GM18868 (cell line): Measurements from ENCODE around the gene CYFIP2.

Experiments used
- ATAC-seq: cut with Tn5 transposase; IDR thresholded peaks from one replicate; pipeline ENCODE4 v1.9.1; 2021; ENCODE audit warnings: mild to moderate bottlenecking, moderate library complexity; ENCODE audit not compliant: unreplicated experiment

The CYFIP2 gene

DNA sequence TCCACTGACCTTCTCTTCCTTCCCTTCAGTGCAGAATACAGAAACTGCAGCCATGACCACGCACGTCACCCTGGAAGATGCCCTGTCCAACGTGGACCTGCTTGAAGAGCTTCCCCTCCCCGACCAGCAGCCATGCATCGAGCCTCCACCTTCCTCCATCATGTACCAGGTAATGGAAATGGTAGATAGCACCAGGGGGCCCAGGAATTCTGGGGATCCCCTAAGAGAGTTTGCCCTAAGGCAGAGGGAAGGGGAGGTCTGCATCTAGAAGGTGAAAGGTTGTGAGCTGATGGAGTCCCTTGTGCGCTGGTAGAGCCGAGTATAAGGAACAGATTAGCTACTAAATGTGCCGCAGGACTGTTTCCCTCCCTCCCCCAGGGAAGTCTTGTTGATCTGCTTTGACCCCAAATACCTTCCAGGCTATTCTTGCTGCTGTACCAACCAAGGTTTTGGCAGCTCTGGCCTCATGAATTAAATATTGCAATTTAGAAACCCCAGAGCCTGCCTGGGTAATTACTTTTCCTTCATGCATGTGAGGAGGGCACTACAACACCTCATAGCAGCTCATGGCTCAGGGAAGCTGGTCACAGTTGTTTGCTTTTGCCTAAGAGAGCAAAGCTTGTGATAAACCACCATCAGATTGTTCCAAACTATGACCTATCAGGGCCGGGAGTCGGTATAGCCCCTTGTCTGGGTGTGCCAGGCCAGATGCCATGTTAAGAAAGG lies 19.6 kb downstream of the CYFIP2 start:
- ATAC-seq = no peak

DNA sequence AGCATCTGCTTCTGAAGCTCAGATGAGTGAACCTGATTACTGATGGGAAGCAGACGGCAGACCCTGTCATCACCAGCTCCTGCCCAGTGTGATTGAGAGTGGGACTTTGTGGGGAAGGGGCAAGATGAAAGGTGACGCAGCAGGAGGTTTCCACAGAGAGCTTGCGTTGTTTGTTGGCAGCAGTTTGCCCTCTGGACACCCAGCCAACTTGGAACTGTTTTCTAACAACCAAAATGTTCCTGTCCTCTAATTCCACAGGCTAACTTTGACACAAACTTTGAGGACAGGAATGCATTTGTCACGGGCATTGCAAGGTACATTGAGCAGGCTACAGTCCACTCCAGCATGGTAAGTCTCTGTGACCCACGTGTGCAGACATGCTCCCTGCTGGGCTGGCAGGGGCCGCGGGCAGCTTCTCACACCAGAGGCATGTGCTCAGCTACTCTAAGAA lies 20.9 kb downstream of the CYFIP2 start:
- ATAC-seq = no peak

DNA sequence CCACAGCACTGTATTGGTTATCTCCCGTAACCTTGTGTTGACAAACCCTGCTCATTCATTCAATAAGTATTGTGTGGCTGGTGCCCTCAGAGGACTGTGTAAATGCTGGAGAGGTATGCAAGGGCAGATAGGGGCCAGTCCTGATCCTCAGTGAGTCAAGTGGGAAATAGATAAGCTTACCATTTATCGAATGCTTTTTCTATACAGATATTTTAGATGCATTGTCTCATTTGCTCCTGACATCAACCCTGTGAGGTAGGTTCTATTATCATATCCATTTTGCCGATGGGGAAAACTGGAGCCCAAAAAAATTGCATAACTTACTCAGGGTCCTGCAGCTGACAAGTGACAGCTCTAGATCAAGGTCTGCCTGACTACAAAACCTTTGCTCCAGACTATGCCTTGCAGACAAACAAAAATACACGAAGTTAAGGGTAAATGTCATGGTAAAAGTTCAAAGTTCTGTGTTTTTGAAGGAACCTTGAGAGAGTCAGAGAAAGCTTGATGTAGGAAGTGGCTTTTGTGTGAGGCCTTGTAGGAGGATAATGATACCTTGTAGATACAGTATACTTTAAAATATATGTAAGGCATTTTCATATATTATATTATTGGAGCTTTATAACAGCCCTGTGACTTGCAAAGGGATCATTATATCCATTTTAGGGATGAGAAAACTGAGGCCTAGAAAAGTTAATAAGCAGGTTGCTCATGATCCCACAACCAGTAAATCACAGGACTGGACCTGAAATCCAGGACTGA lies 22.7 kb downstream of the CYFIP2 start:
- ATAC-seq = no peak

DNA sequence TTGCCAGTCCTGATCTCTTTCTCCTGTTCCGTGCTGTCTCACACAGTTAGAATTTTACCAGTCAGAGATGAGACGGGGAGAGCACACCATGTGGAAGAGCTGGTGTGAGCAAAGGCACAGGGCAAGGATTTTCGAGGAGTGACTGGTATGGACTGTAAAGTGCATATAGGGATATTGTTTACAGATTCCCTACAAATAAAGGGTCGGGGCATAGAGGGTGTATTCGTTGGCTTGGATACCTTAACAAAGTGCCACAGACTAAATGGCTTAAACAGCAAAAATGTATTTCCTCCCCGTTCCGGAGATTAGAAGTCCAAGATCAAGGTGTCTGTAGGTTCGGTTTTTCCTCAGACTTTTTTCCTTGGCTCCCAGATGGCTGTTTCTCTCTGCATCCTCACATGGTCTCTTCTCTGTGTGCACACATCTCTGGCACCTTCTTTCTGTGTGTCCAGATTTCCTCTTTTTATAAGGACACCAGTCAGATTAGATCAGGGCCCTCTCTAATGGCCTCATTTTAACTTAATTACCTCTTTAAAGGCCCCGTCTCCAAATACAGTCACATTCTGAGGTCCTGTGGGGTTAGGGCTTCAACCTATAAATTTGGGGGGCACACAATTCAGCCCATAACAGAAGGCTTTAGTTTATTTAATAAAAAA lies 23.4 kb downstream of the CYFIP2 start:
- no peak for ATAC-seq

DNA sequence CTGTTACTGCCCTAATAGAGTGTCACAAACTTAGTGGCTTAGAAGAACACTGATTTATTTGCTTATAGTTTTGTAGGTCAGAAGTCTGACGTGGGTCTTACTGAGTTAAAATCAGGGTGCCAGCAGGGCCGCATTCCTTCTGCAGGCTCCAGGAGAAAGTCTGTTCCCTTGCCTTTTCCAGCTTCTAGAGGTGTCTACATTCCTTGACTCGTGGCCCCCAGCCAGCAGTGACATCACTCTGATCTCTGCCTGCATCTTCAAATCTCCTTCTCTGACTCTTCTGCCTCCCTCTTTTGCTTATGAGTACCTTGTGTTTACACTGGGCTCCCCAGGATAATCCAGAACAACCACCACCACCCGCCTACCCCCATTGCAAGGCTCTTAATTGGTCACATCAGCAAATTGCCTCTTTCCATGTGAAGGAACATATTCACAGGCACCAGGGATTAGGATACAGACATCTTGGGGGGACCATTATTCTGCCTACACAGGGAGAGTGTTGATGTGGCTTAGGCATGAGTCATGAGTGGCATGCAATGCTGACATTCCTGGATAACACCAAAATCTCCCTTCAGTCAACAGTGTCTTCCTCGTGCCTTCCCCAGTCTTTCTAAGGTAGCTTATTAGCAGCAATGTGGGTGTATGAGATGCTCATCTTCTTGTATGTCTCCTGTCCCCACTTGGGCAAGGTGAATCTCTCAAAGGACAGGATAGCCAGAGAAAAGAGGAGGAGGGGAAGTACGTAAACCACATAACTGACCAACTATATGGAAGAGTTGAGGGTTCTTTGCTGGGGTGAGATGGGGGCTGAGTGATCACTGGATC lies 24.4 kb downstream of the CYFIP2 start:
- ATAC-seq = no peak

DNA sequence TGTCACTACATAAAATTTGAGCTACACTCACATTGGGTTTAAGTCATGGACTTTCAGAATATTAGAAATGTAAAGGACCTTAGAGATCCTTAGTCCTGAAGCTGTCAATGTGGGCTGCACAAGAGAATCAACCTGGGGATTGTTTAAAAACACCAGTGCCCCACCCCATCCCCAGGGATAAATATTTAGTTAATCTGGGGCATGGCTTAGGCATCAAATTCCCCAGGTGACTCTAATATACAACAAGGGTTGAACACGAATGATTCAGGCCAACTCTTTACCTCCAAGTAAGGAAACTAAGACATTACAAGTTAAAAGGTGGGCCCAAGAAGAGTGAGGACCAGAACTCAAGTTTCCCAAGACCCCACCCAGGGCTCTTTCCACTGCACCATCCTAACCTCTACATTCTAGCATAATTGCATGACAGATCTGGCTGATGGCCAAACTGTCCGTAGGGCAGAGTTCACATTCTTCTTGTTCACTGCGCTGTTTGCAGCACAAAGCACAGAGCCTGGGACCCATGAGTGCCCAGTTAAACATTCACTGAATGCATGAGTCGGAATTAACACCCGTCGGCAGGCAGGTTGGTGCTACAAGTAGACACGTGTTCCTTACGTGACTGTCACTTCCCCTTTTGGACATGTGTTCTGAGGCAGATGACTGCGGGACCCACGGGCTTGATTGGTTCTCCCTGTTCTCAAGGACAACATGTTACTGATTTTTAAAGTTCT lies 25.2 kb downstream of the CYFIP2 start:
- ATAC-seq = peak; percentile 91

DNA sequence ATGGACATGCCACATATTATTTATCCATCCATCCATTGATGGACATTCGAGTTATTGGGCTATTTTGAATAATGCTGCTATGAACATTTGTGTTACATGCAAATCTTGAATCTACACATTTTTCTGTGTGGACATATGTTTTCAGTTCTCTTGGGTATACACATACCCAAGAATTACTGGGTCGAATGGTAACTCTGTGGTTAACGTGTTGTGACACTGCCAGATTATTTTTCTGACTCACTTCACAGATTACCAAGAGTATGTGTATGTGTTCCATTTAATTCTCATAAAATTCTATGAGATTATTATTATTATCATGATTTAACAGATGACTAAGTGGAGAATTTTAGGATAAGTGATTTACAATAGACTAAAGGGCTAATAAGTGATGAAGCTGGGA lies 26.7 kb downstream of the CYFIP2 start:
- ATAC-seq = no peak

DNA sequence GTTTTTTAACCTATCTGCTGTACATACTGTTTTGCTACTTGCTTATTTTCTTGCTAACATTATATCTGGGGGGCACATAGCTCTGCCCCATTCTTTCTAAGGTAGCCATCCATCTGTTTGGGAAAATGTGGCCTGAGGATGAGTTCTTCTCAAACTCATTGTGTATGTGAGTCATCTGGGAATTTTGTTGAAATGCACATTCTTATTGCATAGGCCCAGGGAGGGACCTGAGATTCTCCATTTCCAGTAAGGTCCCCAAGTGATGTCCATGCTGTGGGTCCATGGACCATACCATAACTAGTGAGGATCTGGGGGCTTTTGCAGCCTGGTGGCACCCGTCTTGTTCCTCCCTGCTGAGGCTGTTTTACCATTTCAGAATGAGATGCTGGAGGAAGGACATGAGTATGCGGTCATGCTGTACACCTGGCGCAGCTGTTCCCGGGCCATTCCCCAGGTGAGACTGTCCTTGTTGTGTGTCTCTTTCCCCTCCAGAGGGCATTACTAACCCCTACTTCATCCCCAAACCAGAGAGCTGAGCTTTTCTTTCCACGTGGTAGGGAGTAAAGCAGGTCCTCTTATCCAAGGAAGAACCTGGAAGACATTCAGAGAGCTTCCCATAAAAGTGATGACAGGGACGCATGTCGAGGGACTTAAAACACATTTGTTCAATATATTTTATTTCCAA lies 28.6 kb downstream of the CYFIP2 start:
- ATAC-seq = no peak

DNA sequence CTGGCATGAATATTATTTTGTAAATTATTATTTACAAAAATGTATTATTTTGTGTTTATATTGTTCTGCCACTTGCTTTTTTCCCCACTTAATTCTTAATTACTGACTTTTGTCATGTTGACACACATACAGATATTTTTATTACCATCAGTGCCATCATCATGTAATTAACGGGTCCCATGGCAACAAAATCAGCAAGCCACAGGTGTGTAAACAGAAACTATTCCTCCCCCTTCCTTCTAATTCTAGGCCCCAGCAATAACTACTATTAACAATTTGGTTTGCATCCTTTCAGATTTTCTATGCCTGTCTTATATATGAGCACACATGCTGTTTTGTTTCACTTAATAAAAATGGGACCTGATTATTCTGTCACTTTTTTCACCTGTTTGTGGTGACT lies 29.3 kb downstream of the CYFIP2 start:
- no peak for ATAC-seq

DNA sequence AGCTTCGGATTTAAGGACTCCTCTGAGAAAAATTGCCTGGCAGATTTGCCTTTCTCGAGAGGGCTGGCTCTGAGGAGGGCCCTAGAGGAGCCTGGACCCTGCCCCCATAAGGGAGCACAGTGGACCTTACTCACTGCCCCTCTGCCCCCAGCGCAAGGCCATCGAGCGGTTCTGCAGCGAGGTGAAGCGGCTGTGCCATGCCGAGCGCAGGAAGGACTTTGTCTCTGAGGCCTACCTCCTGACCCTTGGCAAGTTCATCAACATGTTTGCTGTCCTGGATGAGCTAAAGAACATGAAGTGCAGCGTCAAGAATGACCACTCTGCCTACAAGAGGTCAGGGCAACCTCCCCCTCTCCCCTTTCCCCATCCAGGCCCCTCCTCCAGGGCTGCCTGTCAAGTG lies 34.6 kb downstream of the CYFIP2 start:
- no peak for ATAC-seq

DNA sequence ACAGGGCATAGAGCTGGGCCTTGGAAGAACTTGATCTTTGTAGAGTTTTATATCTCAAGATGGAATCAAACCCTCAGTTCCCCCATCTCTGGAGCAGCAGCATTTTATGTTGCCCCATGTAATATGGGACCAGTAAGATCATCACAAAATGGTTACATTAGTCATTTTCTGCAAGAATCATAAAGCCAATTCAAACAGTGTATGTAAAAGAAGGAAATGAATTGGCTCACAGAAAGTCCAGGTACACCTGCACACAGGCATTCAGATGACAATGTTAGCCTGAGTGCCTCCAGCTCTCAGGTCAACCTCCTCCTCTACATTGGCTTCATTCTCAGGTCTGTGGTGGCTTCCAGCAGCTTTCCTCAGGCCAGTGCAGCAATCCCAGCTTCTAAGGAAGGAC lies 35.1 kb downstream of the CYFIP2 start:
- no peak for ATAC-seq

DNA sequence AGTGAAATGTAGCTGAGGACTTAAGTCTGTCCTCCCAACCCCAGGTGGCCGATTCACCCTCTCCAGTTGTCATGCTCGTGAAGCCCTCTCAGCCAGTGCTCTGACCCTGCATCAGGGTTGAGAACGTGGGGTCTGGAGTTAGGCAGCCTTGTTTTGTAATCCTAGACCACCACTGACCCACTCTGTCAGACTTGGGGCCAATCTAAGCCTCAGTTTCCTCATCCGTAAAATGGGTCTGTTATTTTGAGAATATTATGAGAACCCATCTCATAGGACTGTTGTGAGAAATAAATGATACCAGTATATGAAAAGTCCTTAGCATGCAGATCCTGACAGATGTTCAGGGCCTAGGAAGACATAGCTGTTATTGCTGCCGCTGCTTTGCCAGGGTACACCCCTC lies 37.1 kb downstream of the CYFIP2 start:
- ATAC-seq = no peak

DNA sequence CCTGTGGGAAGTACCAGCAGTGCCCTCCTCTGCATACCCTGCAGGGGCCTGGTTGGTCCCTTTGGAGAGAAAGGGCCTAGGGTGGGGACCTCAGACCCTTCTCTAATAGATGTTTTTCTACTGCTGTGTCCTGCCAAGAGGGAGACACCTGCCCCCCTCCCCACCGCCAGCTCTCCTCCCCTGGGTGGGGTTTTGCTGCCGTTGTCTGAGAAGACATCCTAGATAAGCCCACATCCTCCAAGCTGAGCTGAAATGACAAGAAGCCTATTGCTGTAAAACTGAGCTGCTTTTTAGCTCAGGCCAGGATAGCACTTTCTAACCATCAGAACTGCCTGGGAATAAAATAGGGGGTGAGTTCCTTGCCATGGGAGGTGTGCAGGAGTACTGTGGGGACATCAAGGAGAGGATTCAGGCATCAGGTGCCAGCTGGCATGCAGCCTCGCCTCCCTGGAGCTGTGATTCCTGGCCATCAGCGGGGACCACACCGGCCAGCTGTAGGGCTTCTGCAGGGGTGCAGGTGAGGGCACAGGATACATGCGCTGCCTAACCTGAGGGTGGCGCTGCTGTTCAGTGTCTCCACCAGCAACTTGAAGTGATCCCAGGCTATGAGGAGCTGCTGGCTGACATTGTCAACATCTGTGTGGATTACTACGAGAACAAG lies 37.9 kb downstream of the CYFIP2 start:
- no peak for ATAC-seq

DNA sequence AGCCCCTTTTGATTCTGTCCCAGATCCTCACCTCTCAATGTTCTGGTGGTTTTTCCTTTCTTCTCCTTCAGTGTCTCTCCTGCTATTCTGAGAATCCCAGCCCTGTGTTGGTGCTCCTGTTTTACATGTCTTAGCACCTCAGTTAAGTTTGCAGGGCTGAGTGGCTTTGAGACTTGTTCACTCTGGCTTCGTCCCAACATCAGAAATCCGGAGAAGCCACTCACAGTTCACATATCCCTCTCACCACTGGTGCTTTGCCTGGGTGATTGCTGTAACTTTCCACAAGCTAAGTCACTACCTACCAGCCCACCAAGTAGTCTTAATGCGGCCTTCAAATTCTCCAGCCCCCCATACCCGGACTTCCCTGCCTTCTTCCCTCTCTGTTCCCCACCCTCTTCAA lies 40.2 kb downstream of the CYFIP2 start:
- ATAC-seq = no peak

DNA sequence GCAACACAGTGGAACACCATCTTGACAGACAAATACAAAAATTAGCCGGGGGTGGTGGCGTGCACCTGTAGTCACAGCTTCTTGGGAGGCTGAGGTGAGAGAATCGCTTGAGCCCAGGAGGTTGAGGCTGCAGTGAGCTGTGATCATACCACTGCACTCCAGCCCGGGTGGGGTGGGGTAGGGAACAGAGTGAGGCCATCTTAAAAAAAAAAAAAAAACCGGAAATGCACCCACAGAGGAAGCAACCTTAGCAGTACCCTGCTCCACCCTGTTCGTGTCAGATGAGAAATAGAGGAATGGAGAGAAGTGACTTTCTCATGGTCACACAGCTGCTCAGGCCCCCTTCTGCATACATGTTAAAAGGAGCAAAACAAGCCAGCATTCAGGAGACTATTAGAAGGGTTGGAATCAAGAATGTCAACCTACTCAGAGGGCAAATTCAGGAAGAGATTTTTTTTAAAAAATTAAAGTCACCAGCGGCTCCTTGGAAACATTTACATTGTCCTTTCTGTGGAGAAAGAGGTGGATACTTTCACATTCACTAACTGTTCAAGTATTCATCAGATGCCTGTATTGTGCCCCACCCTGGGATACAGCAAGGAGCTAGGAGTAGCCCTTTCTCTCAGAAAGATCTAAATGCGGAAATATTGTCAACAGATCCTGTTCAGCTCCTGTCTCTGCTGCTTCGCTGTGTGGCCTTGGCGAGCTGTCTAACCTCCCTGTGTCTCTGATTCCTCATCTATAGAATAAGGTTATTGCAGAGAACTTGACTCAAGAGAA lies 41.0 kb downstream of the CYFIP2 start:
- ATAC-seq = no peak

DNA sequence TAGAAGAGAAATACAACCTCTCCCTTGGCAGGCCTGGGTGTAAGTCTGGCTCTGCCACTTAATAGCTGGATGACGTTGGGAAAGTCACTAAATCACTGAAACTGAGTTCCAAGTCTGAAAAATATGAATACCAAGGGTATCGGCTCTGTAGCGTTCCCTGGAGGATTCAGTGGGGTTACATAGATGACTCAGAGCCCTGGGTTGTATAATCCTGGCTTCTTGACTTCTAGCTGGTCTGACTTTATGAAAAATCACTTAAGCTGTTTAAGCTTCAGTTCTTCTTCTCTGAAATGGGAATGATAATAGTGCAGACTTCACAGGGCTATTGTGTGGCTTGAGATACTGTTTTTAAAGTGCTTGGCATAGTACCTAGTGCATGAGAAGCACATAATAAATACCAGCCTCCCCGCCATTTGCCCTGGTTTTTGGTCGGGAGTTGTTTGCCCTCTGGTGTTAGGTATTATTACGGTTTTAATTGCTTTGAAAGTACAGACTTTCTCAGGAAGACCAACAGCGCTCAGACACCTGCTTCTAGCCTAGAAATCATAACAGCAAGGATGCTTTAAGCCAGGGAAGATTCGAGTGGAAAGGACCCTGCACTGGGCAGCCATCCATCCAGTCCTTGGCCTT lies 43.0 kb downstream of the CYFIP2 start:
- ATAC-seq = peak; percentile 84

DNA sequence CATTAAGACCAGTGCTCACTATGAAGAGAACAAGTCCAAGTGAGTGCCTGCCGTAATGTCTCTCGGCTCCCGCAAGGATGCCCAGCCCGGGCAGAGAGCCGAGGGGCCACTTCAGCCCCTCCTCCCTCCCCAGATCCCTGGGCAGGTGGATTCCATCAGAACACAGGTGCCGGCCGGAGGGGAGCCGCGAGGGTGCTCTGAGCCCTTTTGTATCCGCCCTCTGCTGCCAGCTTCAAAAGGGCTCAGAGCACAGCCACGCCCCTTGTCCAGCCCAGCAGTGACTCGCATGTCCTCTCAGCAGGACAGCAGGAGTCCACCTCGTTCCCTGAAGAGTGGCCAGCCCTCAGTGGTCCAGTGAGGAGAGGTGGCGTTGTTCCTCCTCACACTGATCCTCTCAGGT lies 43.9 kb downstream of the CYFIP2 start:
- no peak for ATAC-seq

DNA sequence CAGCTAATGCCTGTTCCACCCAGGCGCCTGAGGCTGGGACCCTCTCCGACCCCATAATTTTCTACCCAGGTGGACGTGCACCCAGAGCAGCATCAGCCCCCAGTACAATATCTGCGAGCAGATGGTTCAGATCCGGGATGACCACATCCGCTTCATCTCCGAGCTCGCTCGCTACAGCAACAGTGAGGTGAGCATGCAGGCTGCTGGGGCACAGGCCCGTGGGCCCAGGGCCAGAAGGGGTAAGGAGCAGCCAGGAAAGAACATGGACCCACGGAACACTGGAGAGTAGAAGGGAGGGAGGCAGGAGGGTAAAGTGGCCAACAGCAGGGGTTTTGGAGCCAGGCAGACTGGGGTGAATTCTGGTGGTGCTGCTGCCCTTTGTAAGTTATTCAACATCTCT lies 45.7 kb downstream of the CYFIP2 start:
- ATAC-seq = no peak
